ENCODE data around the gene EPC2. TPM values are rescaled to one million over a fixed set of nuclear protein-coding genes. Genes with fewer than 3 reads are reported as not detected.

The EPC2 gene
- total RNA-seq, 3 donors from 2014 or later, result 23.4 to 36.3 (median 29.2) TPM

Other genes with a start within 250 kb of the EPC2 start
- gene KIF5C, start 230.5 kb downstream of the EPC2 start, total RNA-seq, result 10 to 100 TPM in 1 of 3 donors, 1 to 10 TPM in 2; 1.5 to 11.0 (median 2.5) TPM